Loucy (cell line): ENCODE measurements around the gene PDZD4.

Experiments used
- CTCF ChIP-seq: fragments of 200-600 bp; sonication (generic); conservative IDR thresholded peaks from 2 replicates; pipeline ENCODE4 v1.5.1; 2014; ENCODE audit warnings: mild to moderate bottlenecking, antibody characterized with exemption, low read length
- EZH2phosphoT487 ChIP-seq: fragments of 200-600 bp; IDR thresholded peaks from 2 replicates; pipeline ENCODE4 v1.6.1; 2018; ENCODE audit warnings: antibody characterized with exemption, mild to moderate bottlenecking, moderate library complexity, borderline replicate concordance

- TF ChIP-seq EZH2phosphoT487 (no peak), CTCF (no peak)
Observed at GRCh38 chrX:153870288-153870690, 39.9 kb upstream of the PDZD4 start.
